Neural cell (in vitro differentiated cells): ENCODE measurements around the gene MOGAT1.

Experiments
- CTCF ChIP-seq: fragments of 450-650 bp; IDR thresholded peaks from 2 replicates; pipeline ENCODE4 v1.5.1; 2014; ENCODE audit warnings: antibody characterized with exemption, mild to moderate bottlenecking, moderate library complexity; ENCODE audit not compliant: poor library complexity, severe bottlenecking
- EP300 ChIP-seq: fragments of 450-650 bp; conservative IDR thresholded peaks from 2 replicates; pipeline ENCODE4 v1.6.1; 2014; ENCODE audit warnings: antibody characterized with exemption, mild to moderate bottlenecking, moderate library complexity; ENCODE audit not compliant: poor library complexity, severe bottlenecking
- EZH2 ChIP-seq: fragments of 200-600, 300-800 bp; shearing (Covaris generic), sonication (generic); IDR thresholded peaks from 2 replicates; pipeline ENCODE4 v1.6.1; 2014; ENCODE audit warnings: antibody characterized with exemption, low read length, borderline replicate concordance, mild to moderate bottlenecking; ENCODE audit not compliant: insufficient read depth, poor library complexity, severe bottlenecking
- POLR2AphosphoS5 ChIP-seq: IDR thresholded peaks from 2 replicates; pipeline ENCODE4 v1.6.1; 2012

- TF ChIP-seq CTCF (no peak), POLR2AphosphoS5 (no peak), EZH2 (no peak), EP300 (no peak)
These were observed 30.1 kb upstream of the MOGAT1 start for GRCh38 chr2:222641336-222641735.
